K562 (cell line): ENCODE data around the gene FN3KRP. TPM values are rescaled to one million over a fixed set of nuclear protein-coding genes. Genes with fewer than 3 reads are reported as not detected.

Experiments used
- ARID4B ChIP-seq: sonication (generic); formaldehyde crosslinking; IDR thresholded peaks from 2 replicates; pipeline ENCODE4 v1.8.0; 2022; ENCODE audit warnings: mild to moderate bottlenecking, missing genetic modification reagents
- ATF7 ChIP-seq: fragments of 450-650 bp; IDR thresholded peaks from 2 replicates; pipeline ENCODE4 v1.7.1; 2014; ENCODE audit warnings: mild to moderate bottlenecking, moderate library complexity
- ETS1 ChIP-seq: conservative IDR thresholded peaks from 2 replicates; pipeline ENCODE4 v1.6.1; 2011; ENCODE audit warnings: low read depth, mild to moderate bottlenecking, low read length; ENCODE audit not compliant: control insufficient read depth
- HCFC1 ChIP-seq: IDR thresholded peaks from 2 replicates; pipeline ENCODE4 v1.6.1; 2012; ENCODE audit warnings: low read depth, low read length, improper control_type of control experiment
- ILK ChIP-seq: fragments of 450-650 bp; IDR thresholded peaks from 2 replicates; pipeline ENCODE4 v1.6.1; 2016; ENCODE audit warnings: missing genetic modification characterization, low read depth, mild to moderate bottlenecking, missing compliant biosample characterization, moderate library complexity, borderline replicate concordance
- NFIC ChIP-seq: fragments of 450-650 bp; IDR thresholded peaks from 2 replicates; pipeline ENCODE4 v1.6.1; 2017; ENCODE audit warnings: mild to moderate bottlenecking, inconsistent platforms
- PHF8 ChIP-seq: fragments of 200-600 bp; sonication (generic); IDR thresholded peaks from 2 replicates; pipeline ENCODE4 v1.6.1; 2012; ENCODE audit warnings: mixed run types, mild to moderate bottlenecking, inconsistent platforms, low read length, moderate library complexity, borderline replicate concordance
- POLR2AphosphoS5 ChIP-seq: IDR thresholded peaks from 2 replicates; pipeline ENCODE4 v1.6.1; 2011; ENCODE audit warnings: mild to moderate bottlenecking, low read depth, low read length, moderate library complexity; ENCODE audit not compliant: control insufficient read depth, insufficient read depth
- RBM34 ChIP-seq: fragments of 200-400 bp; formaldehyde crosslinking; IDR thresholded peaks from 2 replicates; pipeline ENCODE4 v1.6.1; 2018; ENCODE audit warnings: low read length, borderline replicate concordance; ENCODE audit not compliant: insufficient read depth
- ZNF655 ChIP-seq: fragments of 250-450 bp; sonication (Bioruptor Pico); IDR thresholded peaks from 2 replicates; pipeline ENCODE4 v1.5.0; 2021
- polyA plus RNA-seq, 8 experiments: library from polyadenylated mRNA; depleted of rRNA in 4 of 8; stranded (reverse) in 5 of 8; unstranded in 3 of 8; fragments of >200 nt; fragmentation: Nextera tagmentation in 2 of 8; fragmentation: Illumina TruSeq in 1 of 8; extraction: Ambion mirVana in 2 of 8; extraction: Trizol in 1 of 8; gene quantifications; 2 replicates each; pipeline versions ENCODE4 v1.2.1 to v1.2.3, GENCODE V29; 2011 to 2014; ENCODE audit warnings: inconsistent platforms in 1 of 8, missing spikeins in 1 of 8
- total RNA-seq, 7 experiments: library from RNA; depleted of rRNA in 6 of 7; stranded (reverse); fragments of >200 nt in 6 of 7; fragmentation: Illumina TruSeq in 2 of 7; extraction: Trizol in 2 of 7; gene quantifications; 2 replicates each; pipeline versions ENCODE4 v1.2.1 to v1.2.3, GENCODE V29; 2011 to 2021; ENCODE audit warnings: low replicate concordance in 1 of 7
- TF ChIP-seq, protein P1 (sequence below): fragments of 250-450 bp; sonication (Bioruptor Pico); IDR thresholded peaks from 2 replicates; pipeline ENCODE4 v1.5.0; 2022; ENCODE audit warnings: mild to moderate bottlenecking
- TF ChIP-seq, protein P2 (sequence below): sonication (generic); formaldehyde crosslinking; IDR thresholded peaks from 2 replicates; pipeline ENCODE4 v1.8.0; 2023; ENCODE audit warnings: mild to moderate bottlenecking, missing genetic modification reagents

The FN3KRP gene
- total and polyA plus RNA-seq, 9 of the 15 experiments (the other 6 are each of a cell fraction or from before 2014, with no cell fraction given) = 2.0 to 32.1 (median 24.9) TPM

DNA sequence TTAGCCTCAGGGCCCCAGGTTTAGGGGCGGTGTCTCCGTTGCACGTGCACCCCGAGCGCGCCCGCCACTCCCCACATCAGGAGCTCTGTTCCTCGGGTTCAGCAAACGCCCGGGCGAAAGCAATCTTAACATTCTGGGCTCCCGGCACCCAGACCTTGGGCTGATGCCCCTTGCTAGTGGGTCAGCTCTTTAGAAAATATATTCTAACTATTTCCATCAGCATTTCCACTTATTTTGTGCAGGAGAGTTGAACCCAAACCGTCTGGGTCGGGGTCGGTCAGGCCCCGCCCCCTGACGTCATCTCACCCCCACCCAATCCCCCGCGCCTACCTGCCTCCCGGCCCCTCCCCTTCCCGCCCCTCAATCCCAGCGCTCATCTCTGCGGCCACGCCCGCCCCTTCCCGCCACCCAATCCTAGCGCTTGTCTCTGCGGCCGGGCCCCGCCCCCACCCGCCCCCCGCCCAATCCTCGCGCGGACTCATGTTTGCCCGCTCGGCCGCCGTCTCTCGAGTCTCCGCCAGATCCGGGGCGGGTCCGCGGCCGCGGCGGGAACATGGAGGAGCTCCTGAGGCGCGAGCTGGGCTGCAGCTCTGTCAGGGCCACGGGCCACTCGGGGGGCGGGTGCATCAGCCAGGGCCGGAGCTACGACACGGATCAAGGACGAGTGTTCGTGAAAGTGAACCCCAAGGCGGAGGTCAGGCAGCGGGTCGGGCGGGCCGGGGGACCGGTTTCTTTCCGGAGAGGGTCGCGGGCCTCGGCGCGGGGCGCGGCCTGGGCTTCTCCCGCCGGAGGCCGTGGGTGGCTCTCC, at the start of gene FN3KRP (continued):
- TF ChIP-seq, protein P1, sequence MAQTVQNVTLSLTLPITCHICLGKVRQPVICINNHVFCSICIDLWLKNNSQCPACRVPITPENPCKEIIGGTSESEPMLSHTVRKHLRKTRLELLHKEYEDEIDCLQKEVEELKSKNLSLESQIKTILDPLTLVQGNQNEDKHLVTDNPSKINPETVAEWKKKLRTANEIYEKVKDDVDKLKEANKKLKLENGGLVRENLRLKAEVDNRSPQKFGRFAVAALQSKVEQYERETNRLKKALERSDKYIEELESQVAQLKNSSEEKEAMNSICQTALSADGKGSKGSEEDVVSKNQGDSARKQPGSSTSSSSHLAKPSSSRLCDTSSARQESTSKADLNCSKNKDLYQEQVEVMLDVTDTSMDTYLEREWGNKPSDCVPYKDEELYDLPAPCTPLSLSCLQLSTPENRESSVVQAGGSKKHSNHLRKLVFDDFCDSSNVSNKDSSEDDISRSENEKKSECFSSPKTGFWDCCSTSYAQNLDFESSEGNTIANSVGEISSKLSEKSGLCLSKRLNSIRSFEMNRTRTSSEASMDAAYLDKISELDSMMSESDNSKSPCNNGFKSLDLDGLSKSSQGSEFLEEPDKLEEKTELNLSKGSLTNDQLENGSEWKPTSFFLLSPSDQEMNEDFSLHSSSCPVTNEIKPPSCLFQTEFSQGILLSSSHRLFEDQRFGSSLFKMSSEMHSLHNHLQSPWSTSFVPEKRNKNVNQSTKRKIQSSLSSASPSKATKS = no peak
- no peak; the same call in 1 of the 2 replicates for TF ChIP-seq ARID4B
- TF ChIP-seq ATF7 = peak; percentile 79
- TF ChIP-seq NFIC = peak; percentile 18; the same call in 1 of the 2 replicates
- no peak for TF ChIP-seq RBM34
- peak; percentile 73; the same call in 1 of the 2 replicates for TF ChIP-seq PHF8
- TF ChIP-seq ILK (tag) = no peak
- TF ChIP-seq, protein P2, sequence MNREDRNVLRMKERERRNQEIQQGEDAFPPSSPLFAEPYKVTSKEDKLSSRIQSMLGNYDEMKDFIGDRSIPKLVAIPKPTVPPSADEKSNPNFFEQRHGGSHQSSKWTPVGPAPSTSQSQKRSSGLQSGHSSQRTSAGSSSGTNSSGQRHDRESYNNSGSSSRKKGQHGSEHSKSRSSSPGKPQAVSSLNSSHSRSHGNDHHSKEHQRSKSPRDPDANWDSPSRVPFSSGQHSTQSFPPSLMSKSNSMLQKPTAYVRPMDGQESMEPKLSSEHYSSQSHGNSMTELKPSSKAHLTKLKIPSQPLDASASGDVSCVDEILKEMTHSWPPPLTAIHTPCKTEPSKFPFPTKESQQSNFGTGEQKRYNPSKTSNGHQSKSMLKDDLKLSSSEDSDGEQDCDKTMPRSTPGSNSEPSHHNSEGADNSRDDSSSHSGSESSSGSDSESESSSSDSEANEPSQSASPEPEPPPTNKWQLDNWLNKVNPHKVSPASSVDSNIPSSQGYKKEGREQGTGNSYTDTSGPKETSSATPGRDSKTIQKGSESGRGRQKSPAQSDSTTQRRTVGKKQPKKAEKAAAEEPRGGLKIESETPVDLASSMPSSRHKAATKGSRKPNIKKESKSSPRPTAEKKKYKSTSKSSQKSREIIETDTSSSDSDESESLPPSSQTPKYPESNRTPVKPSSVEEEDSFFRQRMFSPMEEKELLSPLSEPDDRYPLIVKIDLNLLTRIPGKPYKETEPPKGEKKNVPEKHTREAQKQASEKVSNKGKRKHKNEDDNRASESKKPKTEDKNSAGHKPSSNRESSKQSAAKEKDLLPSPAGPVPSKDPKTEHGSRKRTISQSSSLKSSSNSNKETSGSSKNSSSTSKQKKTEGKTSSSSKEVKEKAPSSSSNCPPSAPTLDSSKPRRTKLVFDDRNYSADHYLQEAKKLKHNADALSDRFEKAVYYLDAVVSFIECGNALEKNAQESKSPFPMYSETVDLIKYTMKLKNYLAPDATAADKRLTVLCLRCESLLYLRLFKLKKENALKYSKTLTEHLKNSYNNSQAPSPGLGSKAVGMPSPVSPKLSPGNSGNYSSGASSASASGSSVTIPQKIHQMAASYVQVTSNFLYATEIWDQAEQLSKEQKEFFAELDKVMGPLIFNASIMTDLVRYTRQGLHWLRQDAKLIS (CRISPR knock-in tag) = no peak
- TF ChIP-seq POLR2AphosphoS5 = peak; percentile 74; the same call in 1 of the 2 replicates
- TF ChIP-seq ZNF655 (CRISPR knock-in tag) = no peak
- 0 out of 2 replicates have a peak, but pooled peaks have one; percentile 32 for TF ChIP-seq ETS1
- peak; percentile 34; the same call in 1 of the 2 replicates for TF ChIP-seq HCFC1
